GM12865 (cell line): ENCODE measurements around the gene PRDM2.

Experiments used
- DNase-seq: peaks from one replicate; pipeline ENCODE4 v3.0.0; 2010; ENCODE audit warnings: low read depth
- H3K4me3 ChIP-seq: 2 replicates; pipeline ENCODE4 v1.5.1; 2011; ENCODE audit warnings: mild to moderate bottlenecking, low read depth, low read length, control low read depth
- TF ChIP-seq, protein P1 (sequence below): IDR thresholded peaks from 2 replicates; pipeline ENCODE4 v1.5.1; 2011; ENCODE audit warnings: low read length, control low read depth, low read depth, inconsistent platforms; ENCODE audit not compliant: insufficient read depth; ENCODE audit errors: missing control alignments

PRDM2 gene

DNA sequence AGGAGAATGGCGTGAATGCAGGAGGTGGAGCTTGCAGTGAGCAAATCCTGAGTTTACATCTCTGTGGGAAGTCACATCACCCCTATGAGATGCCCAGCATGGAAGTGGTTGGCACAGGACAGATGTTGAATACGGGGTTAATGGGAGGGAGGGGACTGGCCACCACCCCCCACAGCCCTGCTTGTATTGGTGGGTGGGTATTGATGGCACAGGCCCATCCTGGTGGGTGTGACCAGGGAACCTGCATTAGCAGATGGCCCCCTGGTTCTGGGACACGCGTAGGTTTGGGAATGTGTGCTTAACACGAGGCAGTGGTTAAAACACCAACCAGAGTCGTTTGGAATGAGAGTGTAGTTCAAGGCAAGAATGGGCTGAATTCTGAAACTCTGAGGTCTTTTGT, 117.9 kb downstream of the PRDM2 start:
- no peak for DNase-seq
- TF ChIP-seq, protein P1, sequence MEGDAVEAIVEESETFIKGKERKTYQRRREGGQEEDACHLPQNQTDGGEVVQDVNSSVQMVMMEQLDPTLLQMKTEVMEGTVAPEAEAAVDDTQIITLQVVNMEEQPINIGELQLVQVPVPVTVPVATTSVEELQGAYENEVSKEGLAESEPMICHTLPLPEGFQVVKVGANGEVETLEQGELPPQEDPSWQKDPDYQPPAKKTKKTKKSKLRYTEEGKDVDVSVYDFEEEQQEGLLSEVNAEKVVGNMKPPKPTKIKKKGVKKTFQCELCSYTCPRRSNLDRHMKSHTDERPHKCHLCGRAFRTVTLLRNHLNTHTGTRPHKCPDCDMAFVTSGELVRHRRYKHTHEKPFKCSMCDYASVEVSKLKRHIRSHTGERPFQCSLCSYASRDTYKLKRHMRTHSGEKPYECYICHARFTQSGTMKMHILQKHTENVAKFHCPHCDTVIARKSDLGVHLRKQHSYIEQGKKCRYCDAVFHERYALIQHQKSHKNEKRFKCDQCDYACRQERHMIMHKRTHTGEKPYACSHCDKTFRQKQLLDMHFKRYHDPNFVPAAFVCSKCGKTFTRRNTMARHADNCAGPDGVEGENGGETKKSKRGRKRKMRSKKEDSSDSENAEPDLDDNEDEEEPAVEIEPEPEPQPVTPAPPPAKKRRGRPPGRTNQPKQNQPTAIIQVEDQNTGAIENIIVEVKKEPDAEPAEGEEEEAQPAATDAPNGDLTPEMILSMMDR: no peak
- no peak overlapping the region for H3K4me3 ChIP-seq

DNA sequence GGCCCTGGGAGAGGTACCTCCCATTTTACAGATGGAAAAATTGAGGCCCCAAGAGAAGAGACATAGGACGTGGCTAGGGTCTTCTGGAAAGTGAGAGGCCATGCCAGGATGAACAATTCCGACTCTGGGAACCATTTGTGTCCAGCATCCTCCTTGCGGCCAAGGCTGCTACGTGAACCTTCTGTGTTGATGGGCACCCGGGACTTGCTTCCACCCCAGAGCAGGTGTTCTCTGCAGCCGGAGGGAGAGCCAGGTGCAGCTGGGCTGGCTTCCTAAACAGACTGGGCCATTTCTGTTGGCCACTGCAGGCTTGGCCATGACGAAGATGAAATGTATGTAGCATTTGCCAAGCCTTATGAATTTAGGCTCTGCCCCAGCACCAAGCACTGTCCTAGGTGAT, 118.9 kb downstream of the PRDM2 start:
- no peak for DNase-seq
- TF ChIP-seq, protein P1: no peak
- H3K4me3 ChIP-seq: no peak overlapping the region

DNA sequence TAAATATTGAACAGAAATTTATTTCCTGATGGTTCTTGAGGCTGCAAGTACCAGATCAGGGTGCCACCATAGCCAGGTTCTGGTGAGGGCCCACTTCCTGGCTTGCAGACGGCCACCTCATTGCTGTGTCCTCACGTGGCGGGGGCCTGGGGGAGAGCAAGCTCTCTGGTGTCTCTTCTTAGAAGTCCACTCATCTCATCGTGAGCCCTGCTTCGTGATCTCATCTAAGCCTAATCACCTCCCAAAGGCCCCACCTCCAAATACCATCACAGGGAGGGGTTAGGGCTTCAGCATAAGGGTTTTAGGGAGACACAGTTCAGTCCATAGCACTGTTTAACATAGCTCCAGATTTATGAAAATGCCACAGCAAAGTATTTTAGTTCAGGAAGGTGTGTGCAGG, 119.7 kb downstream of the PRDM2 start:
- no peak for DNase-seq
- TF ChIP-seq, protein P1: no peak
- H3K4me3 ChIP-seq: no peak overlapping the region

DNA sequence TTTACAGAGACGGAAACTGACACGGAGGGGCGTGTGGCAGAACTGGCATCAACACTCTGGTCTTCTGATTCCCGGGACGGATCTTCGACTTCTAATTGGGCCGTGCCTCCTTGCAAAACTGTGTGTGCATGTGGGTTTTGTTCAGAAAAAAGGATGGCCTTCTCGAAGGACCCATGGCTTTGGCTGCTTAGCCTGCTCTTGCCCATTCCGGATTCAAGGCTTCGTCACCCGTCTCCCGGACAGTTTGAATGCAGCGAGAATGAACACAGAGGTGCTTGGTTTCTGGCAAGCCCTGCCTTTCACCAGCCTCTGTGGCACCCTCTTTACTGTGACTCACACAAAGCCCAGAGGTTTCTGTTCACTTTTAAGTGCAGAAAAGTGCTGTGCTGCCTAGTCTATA, 120.1 kb downstream of the PRDM2 start:
- DNase-seq: no peak
- TF ChIP-seq, protein P1: no peak
- no peak overlapping the region for H3K4me3 ChIP-seq

DNA sequence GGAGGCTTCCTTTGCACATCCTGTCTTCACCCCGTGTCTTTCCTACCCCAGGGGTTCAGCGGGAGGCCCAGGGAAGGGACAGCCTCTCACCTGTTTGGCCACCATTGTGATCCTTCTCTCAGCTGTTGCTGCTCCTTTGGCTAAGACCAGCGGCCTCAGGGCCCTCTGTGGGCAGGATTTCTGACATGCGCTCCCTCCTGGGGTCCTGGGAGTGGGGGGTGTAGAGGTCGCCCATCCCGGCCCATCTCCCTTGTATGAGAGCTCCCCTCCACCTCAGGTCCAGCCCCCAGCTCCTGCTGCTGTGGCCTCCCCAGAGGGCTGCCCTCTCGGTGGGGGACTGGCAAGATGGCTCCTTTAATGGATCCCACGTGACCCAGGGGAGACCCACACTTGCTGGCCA, 120.5 kb downstream of the PRDM2 start:
- H3K4me3 ChIP-seq: no peak overlapping the region
- DNase-seq: no peak

DNA sequence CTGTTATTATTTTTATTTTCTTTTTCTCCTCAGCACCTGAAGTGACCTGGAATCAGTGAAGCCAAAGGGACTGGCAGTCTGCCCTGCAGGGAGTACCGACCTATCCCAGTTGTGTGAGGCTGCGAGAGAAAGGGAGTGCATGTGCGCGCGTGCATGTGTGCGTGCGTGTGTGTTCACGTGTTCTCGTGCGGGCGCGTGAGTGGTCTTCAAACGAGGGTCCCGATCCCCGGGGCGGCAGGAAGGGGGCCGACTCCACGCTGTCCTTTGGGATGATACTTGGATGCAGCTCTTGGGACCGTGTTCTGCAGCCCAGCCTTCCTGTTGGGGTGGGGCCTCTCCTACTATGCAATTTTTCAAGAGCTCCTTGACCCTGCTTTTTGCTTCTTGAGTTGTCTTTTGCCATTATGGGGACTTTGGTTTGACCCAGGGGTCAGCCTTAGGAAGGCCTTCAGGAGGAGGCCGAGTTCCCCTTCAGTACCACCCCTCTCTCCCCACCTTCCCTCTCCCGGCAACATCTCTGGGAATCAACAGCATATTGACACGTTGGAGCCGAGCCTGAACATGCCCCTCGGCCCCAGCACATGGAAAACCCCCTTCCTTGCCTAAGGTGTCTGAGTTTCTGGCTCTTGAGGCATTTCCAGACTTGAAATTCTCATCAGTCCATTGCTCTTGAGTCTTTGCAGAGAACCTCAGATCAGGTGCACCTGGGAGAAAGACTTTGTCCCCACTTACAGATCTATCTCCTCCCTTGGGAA, 123.3 kb downstream of the PRDM2 start:
- no peak overlapping the region for H3K4me3 ChIP-seq
- TF ChIP-seq, protein P1: no peak
- DNase-seq: no peak

More for the DNA sequence above, 120.5 kb downstream of the PRDM2 start:
- TF ChIP-seq, protein P1: no peak

DNA sequence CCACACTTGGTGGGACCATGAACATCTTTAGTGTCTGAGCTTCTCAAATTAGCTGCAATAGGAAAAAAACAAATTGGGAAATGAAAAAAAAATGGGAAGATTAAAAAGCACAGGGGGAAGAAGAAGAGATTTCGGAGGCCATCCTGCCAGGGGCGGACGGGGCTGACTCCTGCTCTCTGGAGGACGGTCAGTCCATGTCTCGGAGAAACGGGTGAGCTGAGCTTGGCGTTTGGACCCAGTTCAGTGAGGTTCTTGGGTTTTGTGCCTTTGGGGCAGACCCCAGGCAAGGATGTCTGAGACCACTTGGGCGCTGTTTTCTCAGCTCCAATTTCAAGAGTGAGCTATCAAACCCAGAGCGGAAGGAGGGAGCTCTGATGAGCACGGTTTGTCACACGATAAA, 123.9 kb downstream of the PRDM2 start:
- H3K4me3 ChIP-seq: no peak overlapping the region
- TF ChIP-seq, protein P1: no peak
- no peak for DNase-seq
